HEK293T (cell line): Measurements from ENCODE around the gene ODAD3.

Experiments used
- NFRKB ChIP-seq: fragments of 450-650 bp; IDR thresholded peaks from 2 replicates; pipeline ENCODE4 v1.6.1; 2016; ENCODE audit warnings: mild to moderate bottlenecking, moderate library complexity
- SUZ12 ChIP-seq: fragments of 450-650 bp; IDR thresholded peaks from 2 replicates; pipeline ENCODE4 v1.6.1; 2016; ENCODE audit warnings: mild to moderate bottlenecking
- TARDBP ChIP-seq: fragments of 450-650 bp; IDR thresholded peaks from 2 replicates; pipeline ENCODE4 v1.6.1; 2016
- ZNF384 ChIP-seq: fragments of 450-650 bp; IDR thresholded peaks from 2 replicates; pipeline ENCODE4 v1.6.1; 2016

GRCh38 chr19:11397089-11397610 lies 37.8 kb downstream of the ODAD3 start:
- TF ChIP-seq NFRKB (no peak), ZNF384 (no peak), TARDBP (no peak), SUZ12 (no peak)
